HepG2 (cell line): Measurements from ENCODE around the gene ZKSCAN4. TPM values are rescaled to one million over a fixed set of nuclear protein-coding genes. Genes with fewer than 3 reads are reported as not detected.

ENCODE experiments used
- AGO2 ChIP-seq: fragments of 200-400 bp; formaldehyde crosslinking; optimal IDR thresholded peaks from 2 replicates; pipeline ENCODE3; 2017; ENCODE audit warnings: mild to moderate bottlenecking, low read depth, low read length, moderate library complexity
- CEBPB ChIP-seq: IDR thresholded peaks from 2 replicates; pipeline ENCODE4 v1.6.1; 2011; ENCODE audit warnings: low read depth, low read length, improper control_type of control experiment, borderline replicate concordance
- GTF2F1 ChIP-seq: fragments of 150-350 bp; IDR thresholded peaks from 2 replicates; pipeline ENCODE4 v1.6.1; 2014; ENCODE audit warnings: low read length
- KLF13 ChIP-seq: sonication (generic); formaldehyde crosslinking; IDR thresholded peaks from 2 replicates; pipeline ENCODE4 v1.4.0; 2020; ENCODE audit warnings: mild to moderate bottlenecking, missing genetic modification reagents
- MTA3 ChIP-seq: sonication (generic); formaldehyde crosslinking; IDR thresholded peaks from 2 replicates; pipeline ENCODE4 v1.4.0; 2020; ENCODE audit warnings: missing genetic modification reagents
- POGZ ChIP-seq: sonication (generic); formaldehyde crosslinking; IDR thresholded peaks from 2 replicates; pipeline ENCODE4 v1.4.0; 2020; ENCODE audit warnings: mild to moderate bottlenecking, missing genetic modification reagents
- POLR2A ChIP-seq, 2 experiments: IDR thresholded peaks; 2 replicates each; pipeline ENCODE4 v1.6.1; 2011; ENCODE audit warnings: low read depth in 2 of 2, low read length in 2 of 2, mild to moderate bottlenecking in 1 of 2, moderate library complexity in 1 of 2; ENCODE audit not compliant: insufficient read depth in 1 of 2
- TEAD2 ChIP-seq: sonication (generic); formaldehyde crosslinking; IDR thresholded peaks from 2 replicates; pipeline ENCODE4 v1.9.0; 2021; ENCODE audit warnings: missing genetic modification reagents
- THAP11 ChIP-seq: IDR thresholded peaks from 2 replicates; pipeline ENCODE4 v1.6.1; 2016; ENCODE audit warnings: missing biosample characterization, missing genetic modification reagents
- XBP1 ChIP-seq: sonication (generic); formaldehyde crosslinking; IDR thresholded peaks from 2 replicates; pipeline ENCODE4 v1.5.0; 2020; ENCODE audit warnings: missing genetic modification reagents
- ZFAT ChIP-seq: sonication (generic); formaldehyde crosslinking; conservative IDR thresholded peaks from 2 replicates; pipeline ENCODE4 v1.8.1; 2023; ENCODE audit warnings: missing genetic modification reagents, inconsistent platforms
- ZNF12 ChIP-seq: sonication (generic); formaldehyde crosslinking; IDR thresholded peaks from 2 replicates; pipeline ENCODE4 v1.5.0; 2020; ENCODE audit warnings: missing genetic modification reagents
- ZNF274 ChIP-seq: sonication (generic); formaldehyde crosslinking; IDR thresholded peaks from 2 replicates; pipeline ENCODE4 v1.5.1; 2020; ENCODE audit warnings: mild to moderate bottlenecking, missing genetic modification reagents
- ZNF878 ChIP-seq: sonication (generic); formaldehyde crosslinking; IDR thresholded peaks from 2 replicates; pipeline ENCODE4 v1.8.1; 2023; ENCODE audit warnings: mild to moderate bottlenecking, missing genetic modification reagents, moderate library complexity
- polyA plus RNA-seq, 8 experiments: library from polyadenylated mRNA; depleted of rRNA in 3 of 8; stranded (reverse) in 7 of 8; unstranded in 1 of 8; fragments of >200 nt; fragmentation: Illumina TruSeq in 4 of 8; extraction: Trizol in 4 of 8; gene quantifications; 2 replicates each; pipeline versions ENCODE4 v1.2.1 to v1.2.3, GENCODE V29; 2011 to 2016; ENCODE audit warnings: low read depth in 4 of 8, missing spikeins in 1 of 8, mixed read lengths in 1 of 8; ENCODE audit not compliant: insufficient read depth in 1 of 8
- total RNA-seq, 5 experiments: library from RNA; depleted of rRNA; stranded (reverse); fragments of >200 nt; fragmentation: Illumina TruSeq; extraction: Trizol; gene quantifications; 2 replicates each; pipeline ENCODE4 v1.2.3, GENCODE V29; 2016; ENCODE audit warnings: low read depth in 1 of 5
- TF ChIP-seq, protein P1 (sequence below): sonication (generic); formaldehyde crosslinking; IDR thresholded peaks from 2 replicates; pipeline ENCODE4; 2020; ENCODE audit warnings: missing genetic modification reagents, mild to moderate bottlenecking, borderline replicate concordance
- TF ChIP-seq, protein P2 (sequence below): IDR thresholded peaks from 2 replicates; pipeline ENCODE4 v1.6.1; 2016; ENCODE audit warnings: low read depth, missing genetic modification reagents, missing compliant biosample characterization
- TF ChIP-seq, protein P3 (sequence below): sonication (generic); formaldehyde crosslinking; IDR thresholded peaks from 2 replicates; pipeline ENCODE4 v1.4.0; 2020; ENCODE audit warnings: missing genetic modification reagents, borderline replicate concordance
- TF ChIP-seq, protein P4 (sequence below): sonication (generic); formaldehyde crosslinking; IDR thresholded peaks from 2 replicates; pipeline ENCODE4 v1.5.0; 2020; ENCODE audit warnings: mild to moderate bottlenecking, missing genetic modification reagents

The ZKSCAN4 gene
- total and polyA plus RNA-seq, 2 of the 13 experiments (the other 11 are each of a cell fraction or from before 2014, with no cell fraction given), result 2.9 to 7.8 TPM

DNA sequence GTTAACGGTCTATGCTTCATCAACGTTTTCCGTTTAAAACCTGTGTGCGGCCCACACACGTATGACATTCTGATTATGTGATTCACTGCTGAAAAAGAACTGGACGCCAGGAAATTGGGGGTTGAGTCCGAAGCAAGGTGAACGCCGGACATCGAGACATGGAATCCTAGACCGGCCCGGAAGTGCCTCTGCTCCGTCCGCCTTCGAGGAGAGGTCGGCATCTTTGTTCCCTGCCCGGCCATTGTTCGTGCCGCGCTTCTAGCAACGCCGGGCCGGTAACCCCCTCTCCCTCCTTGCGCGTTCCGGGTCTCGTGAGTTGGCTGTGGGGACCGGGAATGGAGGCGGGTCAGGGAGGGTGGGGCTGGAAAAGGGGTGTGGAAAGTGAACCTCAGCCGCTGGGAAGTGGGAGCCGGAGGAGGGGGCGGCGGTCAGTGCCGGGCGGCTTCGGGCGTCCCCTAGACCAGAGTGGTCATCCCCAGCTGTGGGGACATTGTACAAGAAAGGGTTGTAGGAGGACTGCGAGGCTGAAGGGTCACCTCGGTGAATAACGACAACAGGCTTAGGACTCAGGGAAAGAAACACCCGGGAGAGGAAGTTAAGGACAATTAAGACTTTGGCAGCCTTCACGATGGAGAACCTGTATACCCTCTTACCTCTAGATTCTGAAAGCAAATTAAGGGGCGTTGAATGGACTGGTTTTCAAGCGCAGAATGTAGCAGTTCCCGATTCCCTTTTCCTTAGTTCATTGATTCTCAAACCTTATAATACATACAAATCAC is 26.8 kb downstream of the ZKSCAN4 start, which contains the start of gene ZSCAN9 (continued):
- TF ChIP-seq, protein P1, sequence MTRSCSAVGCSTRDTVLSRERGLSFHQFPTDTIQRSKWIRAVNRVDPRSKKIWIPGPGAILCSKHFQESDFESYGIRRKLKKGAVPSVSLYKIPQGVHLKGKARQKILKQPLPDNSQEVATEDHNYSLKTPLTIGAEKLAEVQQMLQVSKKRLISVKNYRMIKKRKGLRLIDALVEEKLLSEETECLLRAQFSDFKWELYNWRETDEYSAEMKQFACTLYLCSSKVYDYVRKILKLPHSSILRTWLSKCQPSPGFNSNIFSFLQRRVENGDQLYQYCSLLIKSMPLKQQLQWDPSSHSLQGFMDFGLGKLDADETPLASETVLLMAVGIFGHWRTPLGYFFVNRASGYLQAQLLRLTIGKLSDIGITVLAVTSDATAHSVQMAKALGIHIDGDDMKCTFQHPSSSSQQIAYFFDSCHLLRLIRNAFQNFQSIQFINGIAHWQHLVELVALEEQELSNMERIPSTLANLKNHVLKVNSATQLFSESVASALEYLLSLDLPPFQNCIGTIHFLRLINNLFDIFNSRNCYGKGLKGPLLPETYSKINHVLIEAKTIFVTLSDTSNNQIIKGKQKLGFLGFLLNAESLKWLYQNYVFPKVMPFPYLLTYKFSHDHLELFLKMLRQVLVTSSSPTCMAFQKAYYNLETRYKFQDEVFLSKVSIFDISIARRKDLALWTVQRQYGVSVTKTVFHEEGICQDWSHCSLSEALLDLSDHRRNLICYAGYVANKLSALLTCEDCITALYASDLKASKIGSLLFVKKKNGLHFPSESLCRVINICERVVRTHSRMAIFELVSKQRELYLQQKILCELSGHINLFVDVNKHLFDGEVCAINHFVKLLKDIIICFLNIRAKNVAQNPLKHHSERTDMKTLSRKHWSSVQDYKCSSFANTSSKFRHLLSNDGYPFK, result peak; percentile 92
- TF ChIP-seq THAP11 (CRISPR knock-in tag), result peak; percentile 93
- TF ChIP-seq ZNF878 (CRISPR knock-in tag), result peak; percentile 45; the same call in 1 of the 2 replicates
- TF ChIP-seq ZNF274 (CRISPR knock-in tag), result peak; percentile 89; the same call in 1 of the 2 replicates
- TF ChIP-seq ZFAT (CRISPR knock-in tag), result no peak
- peak; percentile 94 for TF ChIP-seq POGZ (CRISPR knock-in tag)
- no peak for TF ChIP-seq CEBPB
- TF ChIP-seq ZNF12 (CRISPR knock-in tag), result peak; percentile 75
- 0 out of 2 replicates have a peak, but pooled peaks have one; percentile 58 for TF ChIP-seq MTA3
- peak; percentile 48 for TF ChIP-seq AGO2
- TF ChIP-seq GTF2F1, result peak; percentile 81; the same call in 1 of the 2 replicates
- TF ChIP-seq XBP1, result no peak
- TF ChIP-seq POLR2A (IDR thresholded peaks at IDR 0.05; ENCODE audit: insufficient read depth in 1 of 2, low read depth in 2 of 2, low read length in 2 of 2), result peak; percentile 79 to 81
- TF ChIP-seq, protein P2, sequence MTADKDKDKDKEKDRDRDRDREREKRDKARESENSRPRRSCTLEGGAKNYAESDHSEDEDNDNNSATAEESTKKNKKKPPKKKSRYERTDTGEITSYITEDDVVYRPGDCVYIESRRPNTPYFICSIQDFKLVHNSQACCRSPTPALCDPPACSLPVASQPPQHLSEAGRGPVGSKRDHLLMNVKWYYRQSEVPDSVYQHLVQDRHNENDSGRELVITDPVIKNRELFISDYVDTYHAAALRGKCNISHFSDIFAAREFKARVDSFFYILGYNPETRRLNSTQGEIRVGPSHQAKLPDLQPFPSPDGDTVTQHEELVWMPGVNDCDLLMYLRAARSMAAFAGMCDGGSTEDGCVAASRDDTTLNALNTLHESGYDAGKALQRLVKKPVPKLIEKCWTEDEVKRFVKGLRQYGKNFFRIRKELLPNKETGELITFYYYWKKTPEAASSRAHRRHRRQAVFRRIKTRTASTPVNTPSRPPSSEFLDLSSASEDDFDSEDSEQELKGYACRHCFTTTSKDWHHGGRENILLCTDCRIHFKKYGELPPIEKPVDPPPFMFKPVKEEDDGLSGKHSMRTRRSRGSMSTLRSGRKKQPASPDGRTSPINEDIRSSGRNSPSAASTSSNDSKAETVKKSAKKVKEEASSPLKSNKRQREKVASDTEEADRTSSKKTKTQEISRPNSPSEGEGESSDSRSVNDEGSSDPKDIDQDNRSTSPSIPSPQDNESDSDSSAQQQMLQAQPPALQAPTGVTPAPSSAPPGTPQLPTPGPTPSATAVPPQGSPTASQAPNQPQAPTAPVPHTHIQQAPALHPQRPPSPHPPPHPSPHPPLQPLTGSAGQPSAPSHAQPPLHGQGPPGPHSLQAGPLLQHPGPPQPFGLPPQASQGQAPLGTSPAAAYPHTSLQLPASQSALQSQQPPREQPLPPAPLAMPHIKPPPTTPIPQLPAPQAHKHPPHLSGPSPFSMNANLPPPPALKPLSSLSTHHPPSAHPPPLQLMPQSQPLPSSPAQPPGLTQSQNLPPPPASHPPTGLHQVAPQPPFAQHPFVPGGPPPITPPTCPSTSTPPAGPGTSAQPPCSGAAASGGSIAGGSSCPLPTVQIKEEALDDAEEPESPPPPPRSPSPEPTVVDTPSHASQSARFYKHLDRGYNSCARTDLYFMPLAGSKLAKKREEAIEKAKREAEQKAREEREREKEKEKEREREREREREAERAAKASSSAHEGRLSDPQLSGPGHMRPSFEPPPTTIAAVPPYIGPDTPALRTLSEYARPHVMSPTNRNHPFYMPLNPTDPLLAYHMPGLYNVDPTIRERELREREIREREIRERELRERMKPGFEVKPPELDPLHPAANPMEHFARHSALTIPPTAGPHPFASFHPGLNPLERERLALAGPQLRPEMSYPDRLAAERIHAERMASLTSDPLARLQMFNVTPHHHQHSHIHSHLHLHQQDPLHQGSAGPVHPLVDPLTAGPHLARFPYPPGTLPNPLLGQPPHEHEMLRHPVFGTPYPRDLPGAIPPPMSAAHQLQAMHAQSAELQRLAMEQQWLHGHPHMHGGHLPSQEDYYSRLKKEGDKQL (CRISPR knock-in tag), result peak; percentile 42; the same call in 1 of the 2 replicates
- no peak for TF ChIP-seq KLF13
- TF ChIP-seq, protein P3, sequence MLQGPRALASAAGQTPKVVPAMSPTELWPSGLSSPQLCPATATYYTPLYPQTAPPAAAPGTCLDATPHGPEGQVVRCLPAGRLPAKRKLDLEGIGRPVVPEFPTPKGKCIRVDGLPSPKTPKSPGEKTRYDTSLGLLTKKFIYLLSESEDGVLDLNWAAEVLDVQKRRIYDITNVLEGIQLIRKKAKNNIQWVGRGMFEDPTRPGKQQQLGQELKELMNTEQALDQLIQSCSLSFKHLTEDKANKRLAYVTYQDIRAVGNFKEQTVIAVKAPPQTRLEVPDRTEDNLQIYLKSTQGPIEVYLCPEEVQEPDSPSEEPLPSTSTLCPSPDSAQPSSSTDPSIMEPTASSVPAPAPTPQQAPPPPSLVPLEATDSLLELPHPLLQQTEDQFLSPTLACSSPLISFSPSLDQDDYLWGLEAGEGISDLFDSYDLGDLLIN (CRISPR knock-in tag), result no peak
- TF ChIP-seq, protein P4, sequence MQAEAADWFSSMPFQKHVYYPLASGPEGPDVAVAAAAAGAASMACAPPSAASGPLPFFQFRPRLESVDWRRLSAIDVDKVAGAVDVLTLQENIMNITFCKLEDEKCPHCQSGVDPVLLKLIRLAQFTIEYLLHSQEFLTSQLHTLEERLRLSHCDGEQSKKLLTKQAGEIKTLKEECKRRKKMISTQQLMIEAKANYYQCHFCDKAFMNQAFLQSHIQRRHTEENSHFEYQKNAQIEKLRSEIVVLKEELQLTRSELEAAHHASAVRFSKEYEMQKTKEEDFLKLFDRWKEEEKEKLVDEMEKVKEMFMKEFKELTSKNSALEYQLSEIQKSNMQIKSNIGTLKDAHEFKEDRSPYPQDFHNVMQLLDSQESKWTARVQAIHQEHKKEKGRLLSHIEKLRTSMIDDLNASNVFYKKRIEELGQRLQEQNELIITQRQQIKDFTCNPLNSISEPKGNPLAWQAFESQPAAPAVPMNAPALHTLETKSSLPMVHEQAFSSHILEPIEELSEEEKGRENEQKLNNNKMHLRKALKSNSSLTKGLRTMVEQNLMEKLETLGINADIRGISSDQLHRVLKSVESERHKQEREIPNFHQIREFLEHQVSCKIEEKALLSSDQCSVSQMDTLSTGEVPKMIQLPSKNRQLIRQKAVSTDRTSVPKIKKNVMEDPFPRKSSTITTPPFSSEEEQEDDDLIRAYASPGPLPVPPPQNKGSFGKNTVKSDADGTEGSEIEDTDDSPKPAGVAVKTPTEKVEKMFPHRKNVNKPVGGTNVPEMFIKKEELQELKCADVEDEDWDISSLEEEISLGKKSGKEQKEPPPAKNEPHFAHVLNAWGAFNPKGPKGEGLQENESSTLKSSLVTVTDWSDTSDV (CRISPR knock-in tag), result 0 out of 2 replicates have a peak, but pooled peaks have one; percentile 54
- no peak for TF ChIP-seq TEAD2 (CRISPR knock-in tag)
